CD14-positive monocyte (primary cell): ENCODE measurements around the gene ACTN4. TPM values are rescaled to one million over a fixed set of nuclear protein-coding genes. Genes with fewer than 3 reads are reported as not detected.
A peak's percentile ranks its signal among the peaks of the same experiment; 100 is the strongest.

ENCODE experiments used
- DNase-seq, 3 donors: peaks; one replicate each; pipeline ENCODE4 v3.0.0-alpha.2; 2011 to 2022
- H2AFZ ChIP-seq: 2 replicates; pipeline ENCODE4 v1.6.0; 2012; ENCODE audit warnings: mild to moderate bottlenecking, low read depth, low read length, inconsistent platforms; ENCODE audit not compliant: insufficient read depth, poor library complexity, severe bottlenecking
- H3K27ac ChIP-seq, 2 donors: 1 replicate in 1 of 2; 2 replicates in 1 of 2; pipeline ENCODE4 v1.5.1; 2012 to 2013; ENCODE audit warnings: low read length in 2 of 2, control low read depth in 1 of 2, inconsistent platforms in 1 of 2, low read depth in 1 of 2, mild to moderate bottlenecking in 1 of 2
- H3K27me3 ChIP-seq, 2 donors: one replicate each; pipeline versions ENCODE4 v1.6.0 to v1.6.1; 2011 to 2013; ENCODE audit warnings: low read length in 2 of 2; ENCODE audit not compliant: control insufficient read depth in 2 of 2, insufficient read depth in 2 of 2
- H3K36me3 ChIP-seq, 2 donors: replicated peaks in 1 of 2; 1 replicate in 1 of 2; 2 replicates in 1 of 2; pipeline versions ENCODE4 v1.5.1 to v1.6.1; 2012 to 2013; ENCODE audit warnings: low read length in 2 of 2, control low read depth in 1 of 2, inconsistent platforms in 1 of 2, mild to moderate bottlenecking in 1 of 2; ENCODE audit not compliant: insufficient read depth in 2 of 2, control insufficient read depth in 1 of 2
- H3K4me1 ChIP-seq, 2 donors: 1 replicate in 1 of 2; 2 replicates in 1 of 2; pipeline versions ENCODE4 v1.5.1 to v1.6.1; 2012 to 2013; ENCODE audit warnings: low read length in 2 of 2, control low read depth in 1 of 2, inconsistent platforms in 1 of 2, mild to moderate bottlenecking in 1 of 2, moderate library complexity in 1 of 2; ENCODE audit not compliant: insufficient read depth in 2 of 2, control insufficient read depth in 1 of 2
- H3K4me2 ChIP-seq: replicated peaks from 2 replicates; pipeline ENCODE3; 2012; ENCODE audit warnings: low read length, moderate library complexity, mild to moderate bottlenecking; ENCODE audit not compliant: poor library complexity, severe bottlenecking; ENCODE audit errors: extremely low read depth
- H3K4me3 ChIP-seq, 3 experiments: fragments of 200-600 bp in 1 of 3; sonication (generic) in 1 of 3; replicated peaks in 1 of 3; 1 replicate in 2 of 3; 2 replicates in 1 of 3; pipeline ENCODE4 v1.5.1; 2011 to 2013; ENCODE audit warnings: low read length in 3 of 3, mild to moderate bottlenecking in 3 of 3, control low read depth in 2 of 3, low read depth in 2 of 3, inconsistent platforms in 1 of 3, moderate library complexity in 1 of 3
- H3K79me2 ChIP-seq: 2 replicates; pipeline ENCODE4 v1.6.0; 2012; ENCODE audit warnings: mild to moderate bottlenecking, control low read depth, inconsistent platforms, low read length, moderate library complexity; ENCODE audit not compliant: insufficient read depth
- H3K9ac ChIP-seq: 2 replicates; pipeline ENCODE4 v1.6.0; 2017; ENCODE audit warnings: low read length, mild to moderate bottlenecking; ENCODE audit not compliant: insufficient read depth, poor library complexity, severe bottlenecking
- H3K9me3 ChIP-seq, 2 donors: replicated peaks in 1 of 2; 1 replicate in 1 of 2; 2 replicates in 1 of 2; pipeline versions ENCODE4 v1.5.1 to v1.6.1; 2012 to 2013; ENCODE audit warnings: low read length in 2 of 2, control low read depth in 1 of 2; ENCODE audit not compliant: control insufficient read depth in 1 of 2, insufficient read depth in 1 of 2
- H4K20me1 ChIP-seq: 2 replicates; pipeline ENCODE4 v1.6.0; 2012; ENCODE audit warnings: mild to moderate bottlenecking, low read length, control low read depth, moderate library complexity; ENCODE audit not compliant: insufficient read depth
- H3K27ac Mint-ChIP-seq, 7 donors: one replicate each; pipeline ENCODE4 v1.8.0; 2020; ENCODE audit warnings: mild to moderate bottlenecking in 7 of 7, mixed read lengths in 7 of 7, moderate library complexity in 6 of 7, inconsistent platforms in 2 of 7
- H3K27me3 Mint-ChIP-seq, 3 donors: one replicate each; pipeline ENCODE4 v1.8.0; 2021 to 2022; ENCODE audit warnings: low read depth in 3 of 3, mild to moderate bottlenecking in 3 of 3, mixed read lengths in 3 of 3, moderate library complexity in 3 of 3, inconsistent platforms in 1 of 3
- H3K36me3 Mint-ChIP-seq, 2 donors: one replicate each; pipeline ENCODE4 v1.8.0; 2020; ENCODE audit warnings: mixed read lengths in 2 of 2, inconsistent platforms in 1 of 2, mild to moderate bottlenecking in 1 of 2
- H3K4me1 Mint-ChIP-seq: one replicate; pipeline ENCODE4 v1.8.0; 2020; ENCODE audit warnings: mild to moderate bottlenecking, mixed read lengths
- H3K4me3 Mint-ChIP-seq, 2 donors: one replicate each; pipeline ENCODE4 v1.8.0; 2020; ENCODE audit warnings: mild to moderate bottlenecking in 2 of 2, mixed read lengths in 2 of 2, moderate library complexity in 1 of 2
- H3K9me3 Mint-ChIP-seq, 7 donors: one replicate each; pipeline ENCODE4 v1.8.0; 2020 to 2022; ENCODE audit warnings: mixed read lengths in 7 of 7, mild to moderate bottlenecking in 6 of 7, moderate library complexity in 6 of 7, inconsistent platforms in 2 of 7
- CTCF ChIP-seq: fragments of 200-600 bp; IDR thresholded peaks from one replicate; pipeline ENCODE4 v1.8.0; 2022; ENCODE audit warnings: antibody characterized with exemption, mild to moderate bottlenecking
- WGBS: methylation state at CpG from one replicate; pipeline ENCODE4 v1.1.5; 2013; ENCODE audit warnings: missing lambda C conversion rate; ENCODE audit not compliant: insufficient coverage; 5-methylcytosine and 5-hydroxymethylcytosine counted together
- intact Hi-C, 2 donors: fragments of 100-400 bp; cut with micrococcal nuclease; formaldehyde crosslinking; loops; one replicate each; pipeline versions ENCODE4 v1.15.0 to v1.15.1; 2023
- polyA plus RNA-seq, 3 donors: library from polyadenylated mRNA; depleted of rRNA in 1 of 3; unstranded in 2 of 3; stranded (reverse) in 1 of 3; fragments of 300-500 nt in 2 of 3; fragments of >200 nt in 1 of 3; fragmentation: Illumina TruSeq in 2 of 3; gene quantifications; 1 replicate in 2 of 3; 2 replicates in 1 of 3; pipeline ENCODE4 v1.2.3, GENCODE V29; 2012 to 2021

Gene ACTN4
- polyA plus RNA-seq, 3 donors, result 8.4 to 177 (median 16.0) TPM

- no peak overlapping the region for H2AFZ ChIP-seq
- H3K27me3 ChIP-seq, result no peaks in the 10 kb centered on the region
- H3K27ac ChIP-seq, result peak overlapping the region in 1 of 2 donors; percentile 20
- H3K9me3 ChIP-seq, result no peaks in the 10 kb centered on the region
- H3K79me2 ChIP-seq, result peaks cover 16% of the 10 kb centered on the region
- H3K9ac ChIP-seq, result no peak overlapping the region
- no peak overlapping the region for H3K4me3 ChIP-seq
- peak overlapping the region in 3 of 7 donors; percentile 14 to 76 (median 46) for H3K27ac Mint-ChIP-seq
- no peak overlapping the region for H3K4me2 ChIP-seq
- no peaks in the 10 kb centered on the region for H3K4me1 ChIP-seq
- H3K27me3 Mint-ChIP-seq, result no peaks in the 10 kb centered on the region
- no peak for TF ChIP-seq CTCF
- peaks cover 0 to 3% (median 0%) of the 10 kb centered on the region in 7 donors for H3K9me3 Mint-ChIP-seq
- intact Hi-C loops, result no loop called here
- H3K36me3 Mint-ChIP-seq, result peaks cover 84 to 98% of the 10 kb centered on the region in 2 donors
- H3K4me3 Mint-ChIP-seq, result no peak overlapping the region
- peaks cover 17% of the 10 kb centered on the region for H4K20me1 ChIP-seq
- peaks cover 97 to 100% of the 10 kb centered on the region in 2 donors for H3K36me3 ChIP-seq
- no peak for DNase-seq
- H3K4me1 Mint-ChIP-seq, result no peaks in the 10 kb centered on the region
- 96% methylated on average over 9 of the region's 10 CpGs for WGBS
These were observed 61.1 kb downstream of the ACTN4 start for GRCh38 chr19:38708413-38709024.

GRCh38 chr19:38709119-38709518 is 61.7 kb downstream of the ACTN4 start:
- Histone ChIP-seq H3K4me2 (no peak overlapping the region), H3K36me3 (peaks cover 97 to 100% of the 10 kb centered on the region in 2 donors), H3K79me2 (peaks cover 16% of the 10 kb centered on the region), H3K27me3 (no peaks in the 10 kb centered on the region), H4K20me1 (peaks cover 11% of the 10 kb centered on the region), H3K4me1 (no peaks in the 10 kb centered on the region), H3K4me3 (no peak overlapping the region), H2AFZ (no peak overlapping the region), H3K9me3 (no peaks in the 10 kb centered on the region), H3K9ac (no peak overlapping the region), H3K27ac (peak overlapping the region in 1 of 2 donors; percentile 38)
- WGBS, result 100% methylated on average over 4 of the region's 10 CpGs
- Mint-ChIP-seq H3K27ac (peak overlapping the region in 3 of 7 donors; percentile 43 to 86 (median 85)), H3K27me3 (no peaks in the 10 kb centered on the region), H3K36me3 (peaks cover 84 to 98% of the 10 kb centered on the region in 2 donors), H3K9me3 (peaks cover 0 to 2% (median 0%) of the 10 kb centered on the region in 7 donors), H3K4me1 (no peaks in the 10 kb centered on the region), H3K4me3 (no peak overlapping the region)
- intact Hi-C loops, result no loop called here
- DNase-seq, result no peak
- TF ChIP-seq CTCF, result no peak
